ENCODE data around the gene EFR3B. TPM values are rescaled to one million over a fixed set of nuclear protein-coding genes. Genes with fewer than 3 reads are reported as not detected.
"Not testable (repeated sequence)": the region's sequence is repeated elsewhere in the genome, so short reads cannot be mapped to it uniquely, and the experiment has no call there.

Gene EFR3B
- total and polyA plus RNA-seq, 2 donors from 2014 or later = 0.39 to 1.1 TPM

GRCh38 chr2:25122367-25122766 lies 80.5 kb downstream of the EFR3B start:
- H3K4me1 ChIP-seq (ENCODE audit: control insufficient read depth in 2 of 3, insufficient read depth in 2 of 3, low read depth in 1 of 3, low read length in 3 of 3) = no peaks in the 10 kb centered on the region
- no peak for FAIRE-seq

DNA sequence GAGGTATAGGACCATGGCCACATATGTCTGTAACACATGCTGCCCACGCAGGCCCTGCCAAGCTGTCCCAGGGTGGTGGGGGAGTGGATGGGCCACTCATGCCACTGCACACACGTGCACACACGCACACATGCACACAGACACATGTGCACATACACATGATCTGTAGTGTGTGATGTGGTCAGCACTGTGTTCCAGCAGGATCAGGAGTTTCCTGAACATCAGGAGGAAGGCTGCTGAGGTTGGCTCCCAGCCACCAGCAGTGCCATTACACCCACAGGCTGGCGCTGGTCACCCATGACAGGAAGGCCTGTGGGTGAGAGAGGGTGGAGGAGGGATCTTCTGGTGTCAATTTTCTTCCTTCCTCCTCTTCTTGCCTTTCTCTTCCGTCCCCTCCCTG lies 81.8 kb downstream of the EFR3B start:
- FAIRE-seq (no peak), DNase-seq (peak in 2 of 5 donors; percentile 35 to 61)
- Histone ChIP-seq H3K4me1 (ENCODE audit: control insufficient read depth in 2 of 3, insufficient read depth in 2 of 3, low read depth in 1 of 3, low read length in 3 of 3) (no peaks in the 10 kb centered on the region), H3K27ac (ENCODE audit: low read depth in 2 of 2, low read length in 2 of 2) (no peak overlapping the region), H3K36me3 (ENCODE audit: control insufficient read depth in 2 of 3, insufficient read depth in 3 of 3, low read length in 3 of 3) (no peaks in the 10 kb centered on the region), H3K27me3 (ENCODE audit: control insufficient read depth, insufficient read depth, low read length) (no peaks in the 10 kb centered on the region), H3K4me3 (ENCODE audit: low read length in 3 of 3) (no peak overlapping the region), H3K9ac (ENCODE audit: low read length in 3 of 3) (no peak overlapping the region), H3K9me3 (ENCODE audit: control insufficient read depth in 2 of 3, insufficient read depth in 1 of 3, low read length in 3 of 3) (no peaks in the 10 kb centered on the region)
- intact Hi-C loops (cut with DNase I) = no loop called here
- TF ChIP-seq, protein P1, sequence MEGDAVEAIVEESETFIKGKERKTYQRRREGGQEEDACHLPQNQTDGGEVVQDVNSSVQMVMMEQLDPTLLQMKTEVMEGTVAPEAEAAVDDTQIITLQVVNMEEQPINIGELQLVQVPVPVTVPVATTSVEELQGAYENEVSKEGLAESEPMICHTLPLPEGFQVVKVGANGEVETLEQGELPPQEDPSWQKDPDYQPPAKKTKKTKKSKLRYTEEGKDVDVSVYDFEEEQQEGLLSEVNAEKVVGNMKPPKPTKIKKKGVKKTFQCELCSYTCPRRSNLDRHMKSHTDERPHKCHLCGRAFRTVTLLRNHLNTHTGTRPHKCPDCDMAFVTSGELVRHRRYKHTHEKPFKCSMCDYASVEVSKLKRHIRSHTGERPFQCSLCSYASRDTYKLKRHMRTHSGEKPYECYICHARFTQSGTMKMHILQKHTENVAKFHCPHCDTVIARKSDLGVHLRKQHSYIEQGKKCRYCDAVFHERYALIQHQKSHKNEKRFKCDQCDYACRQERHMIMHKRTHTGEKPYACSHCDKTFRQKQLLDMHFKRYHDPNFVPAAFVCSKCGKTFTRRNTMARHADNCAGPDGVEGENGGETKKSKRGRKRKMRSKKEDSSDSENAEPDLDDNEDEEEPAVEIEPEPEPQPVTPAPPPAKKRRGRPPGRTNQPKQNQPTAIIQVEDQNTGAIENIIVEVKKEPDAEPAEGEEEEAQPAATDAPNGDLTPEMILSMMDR (IDR thresholded peaks at IDR 0.05; ENCODE audit: borderline replicate concordance, extremely low read depth, insufficient read depth) = no peak

More at GRCh38 chr2:25122367-25122766, 80.5 kb downstream of the EFR3B start:
- H3K36me3 ChIP-seq (ENCODE audit: control insufficient read depth in 2 of 3, insufficient read depth in 3 of 3, low read length in 3 of 3) = no peaks in the 10 kb centered on the region
- TF ChIP-seq, protein P1 (IDR thresholded peaks at IDR 0.05; ENCODE audit: borderline replicate concordance, extremely low read depth, insufficient read depth) = no peak
- H3K27me3 ChIP-seq (ENCODE audit: control insufficient read depth, insufficient read depth, low read length) = no peaks in the 10 kb centered on the region
- DNase-seq = peak in 1 of 5 donors; percentile 6
- intact Hi-C loops (cut with DNase I) = no loop called here
- H3K4me3 ChIP-seq (ENCODE audit: low read length in 3 of 3) = no peak overlapping the region
- H3K27ac ChIP-seq (ENCODE audit: low read depth in 2 of 2, low read length in 2 of 2) = no peak overlapping the region
- no peak overlapping the region for H3K9ac ChIP-seq (ENCODE audit: low read length in 3 of 3)
- H3K9me3 ChIP-seq (ENCODE audit: control insufficient read depth in 2 of 3, insufficient read depth in 1 of 3, low read length in 3 of 3) = no peaks in the 10 kb centered on the region

DNA sequence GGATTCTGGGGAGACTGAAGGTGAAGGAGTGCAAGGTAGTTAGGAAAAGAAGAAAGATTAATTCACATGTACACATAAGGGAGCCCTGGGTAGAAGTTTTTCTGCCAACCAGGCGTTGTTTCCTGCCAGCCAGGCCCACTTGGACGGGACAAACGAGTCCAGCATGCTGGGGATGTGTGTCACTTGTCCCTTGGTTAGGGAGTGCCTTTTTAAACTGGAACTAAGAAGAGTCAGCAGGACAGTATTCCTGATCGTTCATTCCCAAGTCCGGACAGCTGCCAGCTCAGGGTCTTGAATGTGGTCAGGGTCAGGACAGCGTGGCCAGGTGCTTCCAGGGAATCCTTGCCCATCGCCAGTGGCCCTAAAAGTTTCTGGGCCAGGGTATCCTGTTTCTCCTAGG lies 83.3 kb downstream of the EFR3B start:
- no peak overlapping the region for H3K4me3 ChIP-seq (ENCODE audit: low read length in 3 of 3)
- DNase-seq (peak in 1 of 5 donors; percentile 23), FAIRE-seq (no peak)
- intact Hi-C loops (cut with DNase I) = no loop called here
- no peaks in the 10 kb centered on the region for H3K36me3 ChIP-seq (ENCODE audit: control insufficient read depth in 2 of 3, insufficient read depth in 3 of 3, low read length in 3 of 3)
- TF ChIP-seq, protein P1 (IDR thresholded peaks at IDR 0.05; ENCODE audit: borderline replicate concordance, extremely low read depth, insufficient read depth) = no peak
- H3K9ac ChIP-seq (ENCODE audit: low read length in 3 of 3) = no peak overlapping the region
- no peak overlapping the region for H3K27ac ChIP-seq (ENCODE audit: low read depth in 2 of 2, low read length in 2 of 2)
- H3K4me1 ChIP-seq (ENCODE audit: control insufficient read depth in 2 of 3, insufficient read depth in 2 of 3, low read depth in 1 of 3, low read length in 3 of 3) = peaks cover 0 to 2% (median 0%) of the 10 kb centered on the region in 3 donors
- H3K9me3 ChIP-seq (ENCODE audit: control insufficient read depth in 2 of 3, insufficient read depth in 1 of 3, low read length in 3 of 3) = no peaks in the 10 kb centered on the region
- H3K27me3 ChIP-seq (ENCODE audit: control insufficient read depth, insufficient read depth, low read length) = no peaks in the 10 kb centered on the region

DNA sequence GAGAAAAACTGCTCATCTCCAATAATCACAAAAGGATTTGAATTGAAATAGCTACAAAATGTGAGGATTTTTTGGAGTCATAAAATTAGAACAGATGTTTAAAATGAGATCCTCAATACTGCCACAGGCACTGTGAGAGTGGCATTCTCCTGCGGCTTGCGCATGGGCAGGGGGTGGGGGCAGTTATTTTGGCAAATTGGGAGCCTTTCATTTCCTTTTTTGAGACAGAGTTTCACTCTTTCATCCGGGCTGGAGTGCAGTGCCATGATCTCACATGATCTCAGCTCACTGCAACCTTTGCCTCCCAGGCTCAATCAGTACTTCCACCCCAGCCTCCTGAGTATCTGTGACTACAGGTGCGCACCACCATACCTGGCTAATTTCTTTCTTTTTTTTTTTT lies 84.1 kb downstream of the EFR3B start:
- DNase-seq = peak in 1 of 5 donors; percentile 26
- H3K27ac ChIP-seq (ENCODE audit: low read depth in 2 of 2, low read length in 2 of 2) = no peak overlapping the region
- intact Hi-C loops (cut with DNase I) = no loop called here
- peaks cover 0 to 2% (median 0%) of the 10 kb centered on the region in 3 donors for H3K4me1 ChIP-seq (ENCODE audit: control insufficient read depth in 2 of 3, insufficient read depth in 2 of 3, low read depth in 1 of 3, low read length in 3 of 3)
- no peak overlapping the region for H3K9ac ChIP-seq (ENCODE audit: low read length in 3 of 3)
- H3K36me3 ChIP-seq (ENCODE audit: control insufficient read depth in 2 of 3, insufficient read depth in 3 of 3, low read length in 3 of 3) = no peaks in the 10 kb centered on the region
- no peaks in the 10 kb centered on the region for H3K27me3 ChIP-seq (ENCODE audit: control insufficient read depth, insufficient read depth, low read length)
- no peak for FAIRE-seq
- no peaks in the 10 kb centered on the region for H3K9me3 ChIP-seq (ENCODE audit: control insufficient read depth in 2 of 3, insufficient read depth in 1 of 3, low read length in 3 of 3)
- TF ChIP-seq, protein P1 (IDR thresholded peaks at IDR 0.05; ENCODE audit: borderline replicate concordance, extremely low read depth, insufficient read depth) = no peak
- no peak overlapping the region for H3K4me3 ChIP-seq (ENCODE audit: low read length in 3 of 3)

DNA sequence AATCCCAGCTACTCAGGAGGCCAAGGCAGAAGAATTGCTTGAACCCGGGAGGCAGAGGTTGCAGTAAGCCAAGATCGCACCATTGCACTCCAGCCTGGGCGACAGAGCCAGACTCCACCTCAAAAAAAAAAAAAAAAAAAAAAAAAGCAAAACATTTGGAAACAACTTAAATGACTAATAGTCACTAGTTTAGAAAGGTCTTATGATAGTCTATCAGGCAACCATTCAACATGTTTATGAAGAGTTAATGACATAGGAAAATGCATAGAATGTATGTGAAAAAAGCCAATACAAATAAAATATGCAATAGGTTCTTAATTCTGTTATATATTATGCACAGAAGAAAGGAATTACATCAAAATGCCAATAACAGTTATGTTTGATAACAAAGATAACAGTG lies 85.2 kb downstream of the EFR3B start:
- intact Hi-C loops (cut with DNase I); H3K36me3 ChIP-seq (ENCODE audit: control insufficient read depth in 2 of 3, insufficient read depth in 3 of 3, low read length in 3 of 3); H3K9ac ChIP-seq (ENCODE audit: low read length in 3 of 3); H3K4me3 ChIP-seq (ENCODE audit: low read length in 3 of 3); H3K27ac ChIP-seq (ENCODE audit: low read depth in 2 of 2, low read length in 2 of 2); FAIRE-seq; H3K4me1 ChIP-seq (ENCODE audit: control insufficient read depth in 2 of 3, insufficient read depth in 2 of 3, low read depth in 1 of 3, low read length in 3 of 3); DNase-seq; H3K9me3 ChIP-seq (ENCODE audit: control insufficient read depth in 2 of 3, insufficient read depth in 1 of 3, low read length in 3 of 3); H3K27me3 ChIP-seq (ENCODE audit: control insufficient read depth, insufficient read depth, low read length): not testable (repeated sequence)
